Measurements from ENCODE around the gene SEMA6D.

SEMA6D gene

GRCh38 chr15:47802216-47802615 is 84.9 kb downstream of the SEMA6D start:
- H3K4me3 ChIP-seq (ENCODE audit: low read length), result no peak overlapping the region
- no peak for TF ChIP-seq CTCF (IDR thresholded peaks at IDR 0.05; ENCODE audit: insufficient read depth, low read depth, low read length, missing control alignments)

GRCh38 chr15:47803767-47804166 is 86.5 kb downstream of the SEMA6D start:
- DNase-seq (ENCODE audit: low read depth), result peak; percentile 95
- H3K4me3 ChIP-seq (ENCODE audit: low read length), result no peak overlapping the region

More at GRCh38 chr15:47802216-47802615, 84.9 kb downstream of the SEMA6D start:
- peak; percentile 53 for DNase-seq (ENCODE audit: low read depth)

DNA sequence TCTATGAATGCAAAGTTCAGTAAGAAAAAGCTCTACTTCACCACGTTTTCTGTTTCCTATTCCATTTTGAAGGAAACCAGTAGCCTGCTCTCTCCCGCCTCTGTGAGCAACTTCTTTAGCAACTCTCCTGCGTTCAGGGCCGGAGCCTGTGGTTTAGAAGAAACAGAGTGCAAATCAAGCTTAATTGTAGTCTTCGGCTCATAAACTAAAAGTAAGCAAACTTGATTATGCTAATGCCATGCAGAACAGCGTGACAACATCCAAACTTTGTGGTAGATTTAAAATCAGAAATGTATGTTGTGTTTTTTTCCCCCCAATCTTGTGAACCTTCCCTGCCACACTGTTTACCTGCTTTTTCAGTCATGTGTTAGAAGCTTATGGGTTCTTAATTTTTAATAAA is 87.4 kb downstream of the SEMA6D start:
- no peak overlapping the region for H3K4me3 ChIP-seq (ENCODE audit: low read length)
- DNase-seq (ENCODE audit: low read depth), result no peak
- TF ChIP-seq CTCF (IDR thresholded peaks at IDR 0.05; ENCODE audit: insufficient read depth, low read depth, low read length, missing control alignments), result no peak

More at GRCh38 chr15:47803767-47804166, 86.5 kb downstream of the SEMA6D start:
- TF ChIP-seq CTCF (IDR thresholded peaks at IDR 0.05; ENCODE audit: insufficient read depth, low read depth, low read length, missing control alignments), result no peak

- DNase-seq (ENCODE audit: low read depth), result no peak
- no peak overlapping the region for H3K4me3 ChIP-seq (ENCODE audit: low read length)
- TF ChIP-seq CTCF (IDR thresholded peaks at IDR 0.05; ENCODE audit: insufficient read depth, low read depth, low read length, missing control alignments), result no peak
Measured at GRCh38 chr15:47806008-47806407, 88.7 kb downstream of the SEMA6D start.

GRCh38 chr15:47811172-47811571 is 93.9 kb downstream of the SEMA6D start:
- DNase-seq (ENCODE audit: low read depth), result peak; percentile 49
- TF ChIP-seq CTCF (IDR thresholded peaks at IDR 0.05; ENCODE audit: insufficient read depth, low read depth, low read length, missing control alignments), result no peak
- H3K4me3 ChIP-seq (ENCODE audit: low read length), result no peak overlapping the region

GRCh38 chr15:47812470-47812999 is 95.2 kb downstream of the SEMA6D start:
- no peak overlapping the region for H3K4me3 ChIP-seq (ENCODE audit: low read length)
- TF ChIP-seq CTCF (IDR thresholded peaks at IDR 0.05; ENCODE audit: insufficient read depth, low read depth, low read length, missing control alignments), result no peak
- DNase-seq (ENCODE audit: low read depth), result peak; percentile 93

DNA sequence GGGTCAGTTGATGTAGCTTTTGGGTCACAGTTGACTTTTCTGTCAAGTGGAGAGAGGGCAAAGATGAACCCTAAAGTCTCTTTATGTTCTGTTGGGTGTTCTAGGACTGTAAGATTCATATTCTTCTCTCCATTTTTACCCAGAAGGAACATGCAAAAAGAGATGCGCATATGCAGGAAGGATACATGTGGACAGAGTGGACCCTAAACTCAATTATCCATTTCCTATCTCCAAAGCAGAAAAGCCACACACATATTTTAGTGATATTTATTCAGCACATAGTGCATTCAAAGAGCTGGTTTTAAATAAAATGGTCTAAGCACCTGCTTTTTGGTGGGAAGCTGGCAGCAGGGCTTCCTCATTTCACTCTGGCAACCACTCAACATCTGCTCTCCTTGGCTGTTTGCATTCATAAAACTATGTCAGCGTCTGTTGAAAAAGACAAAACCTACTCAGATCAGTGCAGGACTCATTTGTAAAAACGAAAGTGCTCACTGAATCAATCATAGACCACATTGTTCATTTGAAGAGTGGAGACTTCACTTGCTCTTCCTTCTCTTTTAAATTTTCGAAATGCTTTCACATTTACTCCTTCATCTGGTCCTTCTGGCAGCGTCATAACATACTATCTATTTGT is 96.6 kb downstream of the SEMA6D start:
- no peak overlapping the region for H3K4me3 ChIP-seq (ENCODE audit: low read length)
- no peak for TF ChIP-seq CTCF (IDR thresholded peaks at IDR 0.05; ENCODE audit: insufficient read depth, low read depth, low read length, missing control alignments)
- DNase-seq (ENCODE audit: low read depth), result no peak
